Measurements from ENCODE around the gene VLDLR. TPM values are rescaled to one million over a fixed set of nuclear protein-coding genes. Genes with fewer than 3 reads are reported as not detected.

VLDLR gene
- total RNA-seq, 1 experiment from 2014 or later = 5.0 TPM

GRCh38 chr9:2662496-2662895 is 40.9 kb downstream of the VLDLR start:
- Mint-ChIP-seq H3K27me3 (ENCODE audit: insufficient read depth, unreplicated experiment) (no peaks in the 10 kb centered on the region), H3K27ac (ENCODE audit: low read depth, unreplicated experiment) (no peak overlapping the region), H3K36me3 (ENCODE audit: insufficient read depth, unreplicated experiment) (no peaks in the 10 kb centered on the region), H3K9me3 (ENCODE audit: unreplicated experiment) (no peaks in the 10 kb centered on the region), H3K4me3 (ENCODE audit: unreplicated experiment) (no peak overlapping the region), H3K4me1 (ENCODE audit: insufficient read depth, unreplicated experiment) (no peaks in the 10 kb centered on the region)
- POLR2A ChIA-PET = interaction anchor here (0.7 kb wide), 1 partner anchor 548 kb away, joined by 3 read pairs; no protein-coding TSS in a partner anchor
- TF ChIP-seq CTCF (IDR thresholded peaks at IDR 0.05; ENCODE audit: unreplicated experiment) = peak; percentile 5
- DNase-seq (ENCODE audit: unreplicated experiment) = peak; percentile 13
- CTCF ChIA-PET = interaction anchor here (0.7 to 1.6 kb wide), 3 partner anchors 9 to 58 kb away, joined by 3 to 4 read pairs (median 3); no protein-coding TSS in a partner anchor
- intact Hi-C loops (cut with micrococcal nuclease) = no loop called here
- BruUV-seq (replicated peaks) = no TSS peak

- TF ChIP-seq CTCF (IDR thresholded peaks at IDR 0.05; ENCODE audit: unreplicated experiment) = no peak
- no peak for DNase-seq (ENCODE audit: unreplicated experiment)
- no peaks in the 10 kb centered on the region for H3K36me3 Mint-ChIP-seq (ENCODE audit: insufficient read depth, unreplicated experiment)
- no peaks in the 10 kb centered on the region for H3K9me3 Mint-ChIP-seq (ENCODE audit: unreplicated experiment)
- intact Hi-C loops (cut with micrococcal nuclease) = no loop called here
- H3K27ac Mint-ChIP-seq (ENCODE audit: low read depth, unreplicated experiment) = no peak overlapping the region
- CTCF ChIA-PET = interaction anchor here (0.7 to 1.6 kb wide), 3 partner anchors 7 to 22 kb away, joined by 3 to 5 read pairs (median 3); no protein-coding TSS in a partner anchor
- POLR2A ChIA-PET = no interaction called here
- no peaks in the 10 kb centered on the region for H3K4me1 Mint-ChIP-seq (ENCODE audit: insufficient read depth, unreplicated experiment)
- no peak overlapping the region for H3K4me3 Mint-ChIP-seq (ENCODE audit: unreplicated experiment)
- H3K27me3 Mint-ChIP-seq (ENCODE audit: insufficient read depth, unreplicated experiment) = no peaks in the 10 kb centered on the region
- no TSS peak for BruUV-seq (replicated peaks)
Measured at GRCh38 chr9:2663461-2664173, 42.0 kb downstream of the VLDLR start.

GRCh38 chr9:2664174-2665065 is 42.8 kb downstream of the VLDLR start:
- Mint-ChIP-seq H3K4me1 (ENCODE audit: insufficient read depth, unreplicated experiment) (no peaks in the 10 kb centered on the region), H3K27ac (ENCODE audit: low read depth, unreplicated experiment) (no peak overlapping the region), H3K9me3 (ENCODE audit: unreplicated experiment) (no peaks in the 10 kb centered on the region), H3K36me3 (ENCODE audit: insufficient read depth, unreplicated experiment) (no peaks in the 10 kb centered on the region), H3K27me3 (ENCODE audit: insufficient read depth, unreplicated experiment) (no peaks in the 10 kb centered on the region), H3K4me3 (ENCODE audit: unreplicated experiment) (no peak overlapping the region)
- ChIA-PET POLR2A (no interaction called here), CTCF (interaction anchor here (1.1 kb wide), 1 partner anchor 8 kb away, joined by 5 read pairs; no protein-coding TSS in a partner anchor)
- BruUV-seq (replicated peaks) = no TSS peak
- TF ChIP-seq CTCF (IDR thresholded peaks at IDR 0.05; ENCODE audit: unreplicated experiment) = no peak
- intact Hi-C loops (cut with micrococcal nuclease) = no loop called here
- DNase-seq (ENCODE audit: unreplicated experiment) = no peak

GRCh38 chr9:2666569-2666968 is 45.0 kb downstream of the VLDLR start:
- no peaks in the 10 kb centered on the region for H3K27me3 Mint-ChIP-seq (ENCODE audit: insufficient read depth, unreplicated experiment)
- no peaks in the 10 kb centered on the region for H3K36me3 Mint-ChIP-seq (ENCODE audit: insufficient read depth, unreplicated experiment)
- CTCF ChIA-PET = no interaction called here
- DNase-seq (ENCODE audit: unreplicated experiment) = no peak
- intact Hi-C loops (cut with micrococcal nuclease) = no loop called here
- no peaks in the 10 kb centered on the region for H3K9me3 Mint-ChIP-seq (ENCODE audit: unreplicated experiment)
- no TSS peak for BruUV-seq (replicated peaks)
- TF ChIP-seq CTCF (IDR thresholded peaks at IDR 0.05; ENCODE audit: unreplicated experiment) = no peak
- no peak overlapping the region for H3K4me3 Mint-ChIP-seq (ENCODE audit: unreplicated experiment)
- no peaks in the 10 kb centered on the region for H3K4me1 Mint-ChIP-seq (ENCODE audit: insufficient read depth, unreplicated experiment)
- no peak overlapping the region for H3K27ac Mint-ChIP-seq (ENCODE audit: low read depth, unreplicated experiment)
- POLR2A ChIA-PET = interaction anchor here (0.6 kb wide), 1 partner anchor 179 kb away, joined by 3 read pairs; no protein-coding TSS in a partner anchor

Data from MCF 10A (cell line).